ENCODE data around the gene ZNF468. TPM values are rescaled to one million over a fixed set of nuclear protein-coding genes. Genes with fewer than 3 reads are reported as not detected.
"Not testable (repeated sequence)": the region's sequence is repeated elsewhere in the genome, so short reads cannot be mapped to it uniquely, and the experiment has no call there.

Gene ZNF468
- total RNA-seq, 1 donor from 2014 or later = 25.3 TPM

GRCh38 chr19:52825765-52826164, 31.7 kb downstream of the ZNF468 start:
- DNase-seq = no peak

- no peak for DNase-seq
These were observed 33.7 kb downstream of the ZNF468 start for GRCh38 chr19:52823676-52824075.

- peak; percentile 22 for DNase-seq
These were observed 36.0 kb downstream of the ZNF468 start, which contains the start of gene ZNF28 for GRCh38 chr19:52821204-52821960. Gene ZNF28, minus strand, starts transcription at chr19:52821633. Its CDS starts 3,675 bp downstream, at chr19:52817958.

GRCh38 chr19:52820472-52821203, 36.8 kb downstream of the ZNF468 start:
- DNase-seq = not testable (repeated sequence)

DNA sequence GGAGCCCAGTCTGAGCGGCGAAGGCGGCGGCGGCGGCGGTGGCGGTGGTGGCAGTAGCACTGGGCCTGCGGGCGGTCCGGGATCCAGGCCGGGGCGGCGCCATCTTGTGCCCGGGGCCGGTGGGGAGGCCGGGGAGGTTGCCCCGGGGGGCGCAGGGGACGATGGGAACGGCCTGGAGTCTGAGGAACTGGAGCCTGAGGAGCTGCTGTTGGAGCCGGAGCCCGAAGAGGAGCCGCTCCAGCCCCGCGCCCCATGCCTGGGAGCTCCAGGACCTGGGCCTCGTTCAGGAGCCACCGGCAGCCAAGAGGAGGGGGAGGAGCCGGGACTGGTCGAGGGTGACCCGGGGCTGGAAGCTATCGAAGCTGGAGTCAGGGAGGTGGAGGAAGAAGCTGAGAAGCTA, 47.6 kb downstream of the ZNF468 start:
- DNase-seq = no peak

GRCh38 chr19:52799950-52800640, 57.3 kb downstream of the ZNF468 start:
- DNase-seq = not testable (repeated sequence)

GRCh38 chr19:52789440-52789839, 68.0 kb downstream of the ZNF468 start:
- no peak for DNase-seq

Small RNAs within 50 kb of the gene (small RNA-seq; reads per million reads assigned to genes)
- 0.07 reads per million for gene ZNF320 (ENCODE audit: low replicate concordance)

Other genes with a start within 250 kb of the ZNF468 start
- gene ZNF83, start 219.3 kb downstream of the ZNF468 start, total RNA-seq = 78.2 TPM
- 12.1 TPM for gene ZNF611, start 122.6 kb downstream of the ZNF468 start, total RNA-seq
- gene ZNF600, start 70.8 kb downstream of the ZNF468 start, total RNA-seq = 3.6 TPM
- gene ZNF28, start 36.0 kb downstream of the ZNF468 start, total RNA-seq = 13.5 TPM
- gene ZNF320, start 40.0 kb upstream of the ZNF468 start, total RNA-seq = 16.4 TPM
- 4.8 TPM for gene ZNF888, start 65.8 kb upstream of the ZNF468 start, total RNA-seq
- gene ZNF816, start 105.3 kb upstream of the ZNF468 start, total RNA-seq = 11.4 TPM
- not detected for gene ERVV-1, start 156.3 kb upstream of the ZNF468 start, total RNA-seq
- not detected for gene ERVV-2, start 187.1 kb upstream of the ZNF468 start, total RNA-seq
- 42.4 TPM for gene ZNF160, start 245.8 kb upstream of the ZNF468 start, total RNA-seq